NCI-H1694 treated with DMSO at 0.1 percent for 48 hours (cell line): ENCODE measurements around the gene ZNF177.
"Not testable (repeated sequence)": the region's sequence is repeated elsewhere in the genome, so short reads cannot be mapped to it uniquely, and the experiment has no call there.

Experiments
- DNase-seq: peaks from one replicate; lab custom pipeline; 2025; lab: John Stamatoyannopoulos, UW

Gene ZNF177

DNA sequence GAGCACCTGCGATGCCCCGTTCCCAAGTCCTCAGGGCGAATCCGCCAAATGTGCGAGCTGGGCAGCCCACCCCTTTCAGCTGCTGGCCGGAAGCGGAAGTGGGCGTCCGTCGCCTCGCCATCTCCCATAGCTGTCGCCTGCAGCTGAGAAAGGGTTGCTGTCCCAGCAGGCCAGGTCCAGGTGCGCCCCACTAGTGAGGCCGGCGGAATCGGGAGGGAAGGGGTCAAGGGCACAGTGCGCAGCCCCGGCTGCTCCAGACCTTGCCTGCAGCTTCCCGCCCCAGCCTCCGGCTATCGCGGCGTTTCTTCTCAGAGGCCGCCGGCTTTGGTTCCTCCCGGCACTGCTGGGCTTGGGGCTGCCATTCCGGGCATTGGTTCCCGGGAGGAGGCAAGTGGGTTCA lies at the start of gene ZNF177:
Gene ZNF177 (plus strand): TSS at position 109 of the 400 bp plus-strand sequence. CDS start 15,299 bp downstream, outside the sequence.
- no peak for DNase-seq

DNA sequence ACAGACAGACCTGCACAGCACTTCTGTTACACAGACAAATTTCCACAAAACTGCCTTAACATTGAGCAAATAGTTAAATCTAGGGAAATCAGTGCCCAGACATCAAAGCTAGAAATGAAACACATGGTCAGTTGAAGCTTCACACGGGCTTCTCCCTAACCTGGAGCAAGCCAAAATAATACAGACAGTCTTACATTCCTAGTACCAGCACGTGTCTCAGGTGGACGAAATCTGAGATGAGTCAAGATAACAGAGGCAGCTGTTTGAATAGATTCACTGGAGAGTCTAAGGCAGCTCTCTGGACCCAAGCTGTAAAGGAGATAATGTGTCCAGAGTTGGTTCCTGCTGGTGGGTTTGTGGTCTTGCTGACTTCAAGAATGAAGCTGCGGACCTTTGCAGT lies 49.1 kb upstream of the ZNF177 start:
- no peak for DNase-seq

DNA sequence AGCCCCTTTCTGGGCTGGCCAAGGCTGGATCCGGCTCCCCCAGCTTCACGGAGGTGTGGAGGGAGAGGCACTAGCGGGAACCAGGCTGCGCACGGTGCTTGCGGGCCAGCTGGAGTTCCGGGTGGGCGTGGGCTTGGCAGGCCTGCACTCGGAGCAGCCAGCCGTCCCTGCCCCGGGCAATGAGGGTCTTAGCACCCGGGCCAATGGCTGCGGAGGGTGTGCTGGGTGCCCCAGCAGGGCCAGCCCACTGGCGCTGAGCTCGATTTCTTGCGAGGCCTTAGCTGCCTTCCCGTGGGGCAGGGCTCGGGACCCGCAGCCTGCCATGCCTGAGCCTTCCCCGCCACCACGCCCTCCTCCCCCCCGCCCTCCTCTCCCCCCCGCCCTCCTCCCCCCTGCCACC lies 41.5 kb upstream of the ZNF177 start:
- no peak for DNase-seq

GRCh38 chr19:9321756-9322155 lies 41.1 kb upstream of the ZNF177 start:
- DNase-seq: not testable (repeated sequence)

DNA sequence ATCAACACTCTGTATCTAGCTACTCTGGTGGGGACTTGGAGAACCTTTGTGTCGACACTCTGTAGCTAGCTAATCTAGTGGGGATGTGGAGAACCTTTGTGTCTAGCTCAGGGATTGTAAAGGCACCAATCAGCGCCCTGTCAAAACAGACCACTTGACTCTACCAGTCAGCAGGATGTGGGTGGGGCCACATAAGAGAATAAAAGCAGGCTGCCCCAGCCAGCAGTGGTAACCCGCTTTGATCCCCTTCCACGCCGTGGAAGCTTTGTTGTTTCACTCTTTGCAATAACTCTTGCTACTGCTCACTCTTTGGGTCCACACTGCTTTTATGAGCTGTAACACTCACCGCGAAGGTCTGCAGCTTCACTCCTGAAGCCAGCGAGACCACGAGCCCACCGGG lies 40.6 kb upstream of the ZNF177 start:
- DNase-seq: not testable (repeated sequence)

GRCh38 chr19:9323557-9323918 lies 39.3 kb upstream of the ZNF177 start:
- peak; percentile 44 for DNase-seq

- DNase-seq: peak; percentile 85
Measured at GRCh38 chr19:9323919-9324583, 38.8 kb upstream of the ZNF177 start, which contains the start of gene ZNF559. TSS of gene ZNF559 (plus strand) at chr19:9324179. CDS start at chr19:9338550, 14,371 bp downstream.

GRCh38 chr19:9324584-9324962 lies 38.2 kb upstream of the ZNF177 start:
- DNase-seq: no peak

DNA sequence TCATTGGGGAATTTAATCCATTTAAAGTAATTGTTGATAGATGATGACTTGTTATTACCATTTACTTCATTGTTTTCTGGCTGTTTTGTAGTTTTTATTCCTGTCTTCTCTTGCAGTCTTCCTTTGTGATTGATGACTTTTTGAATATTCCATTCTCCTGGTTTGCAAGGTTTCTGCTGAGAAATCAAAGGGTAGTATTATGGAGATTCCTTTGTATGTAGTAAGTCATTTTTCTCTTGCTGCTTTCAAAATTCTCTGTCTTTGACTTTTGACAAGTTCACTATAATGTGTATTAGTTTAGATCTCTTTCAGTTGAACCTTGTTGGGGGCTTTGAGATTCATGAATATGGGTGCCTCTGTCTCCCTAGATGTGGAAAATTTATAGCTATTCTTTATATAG lies 32.8 kb upstream of the ZNF177 start:
- DNase-seq: no peak

DNA sequence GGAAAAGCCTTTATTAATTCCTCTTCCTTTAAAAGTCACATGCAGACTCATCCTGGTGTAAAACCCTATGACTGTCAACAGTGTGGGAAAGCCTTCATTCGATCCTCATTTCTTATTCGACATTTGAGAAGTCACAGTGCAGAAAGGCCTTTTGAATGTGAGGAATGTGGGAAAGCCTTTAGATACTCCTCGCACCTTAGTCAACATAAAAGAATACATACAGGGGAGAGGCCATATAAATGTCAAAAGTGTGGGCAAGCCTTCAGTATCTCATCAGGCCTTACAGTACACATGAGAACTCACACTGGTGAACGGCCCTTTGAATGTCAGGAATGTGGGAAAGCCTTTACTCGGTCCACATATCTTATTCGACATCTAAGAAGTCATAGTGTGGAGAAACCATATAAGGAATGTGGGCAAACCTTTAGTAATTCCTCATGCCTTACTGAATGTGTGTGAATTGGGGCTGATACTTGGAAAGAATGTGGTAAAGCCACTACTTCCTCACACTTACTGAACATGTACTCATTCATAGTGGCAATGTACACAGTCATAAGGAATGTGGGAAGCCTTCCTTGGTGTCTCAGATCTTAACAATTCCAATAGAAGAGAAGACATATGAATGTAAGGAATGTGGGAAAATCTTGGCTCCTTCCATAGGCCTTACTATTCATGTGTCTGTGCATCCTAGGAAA lies 20.1 kb upstream of the ZNF177 start:
- no peak for DNase-seq

GRCh38 chr19:9345005-9345404 lies 17.8 kb upstream of the ZNF177 start:
- no peak for DNase-seq

GRCh38 chr19:9348253-9348652 lies 14.6 kb upstream of the ZNF177 start:
- DNase-seq: no peak

- DNase-seq: no peak
Measured at GRCh38 chr19:9348671-9349070, 14.1 kb upstream of the ZNF177 start.

DNA sequence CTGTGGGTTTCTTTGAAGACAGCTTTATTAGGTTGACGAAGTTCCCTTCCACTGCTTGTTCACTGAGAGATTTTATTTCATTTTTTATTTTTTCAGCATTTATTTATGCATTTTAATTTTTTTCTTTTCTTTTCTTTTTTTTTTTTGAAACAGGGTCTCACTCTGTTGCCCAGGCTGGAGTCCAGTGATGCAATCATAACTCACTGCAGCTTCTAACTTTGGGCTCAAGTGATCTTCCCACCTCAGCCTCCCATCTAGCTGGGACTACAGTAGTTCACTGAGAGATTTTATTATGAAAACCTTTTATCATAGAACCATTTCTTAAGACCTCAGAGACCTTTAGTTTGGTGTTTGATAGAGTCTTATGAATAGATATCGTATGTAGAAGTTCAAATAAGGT lies 10.3 kb upstream of the ZNF177 start:
- DNase-seq: no peak

DNA sequence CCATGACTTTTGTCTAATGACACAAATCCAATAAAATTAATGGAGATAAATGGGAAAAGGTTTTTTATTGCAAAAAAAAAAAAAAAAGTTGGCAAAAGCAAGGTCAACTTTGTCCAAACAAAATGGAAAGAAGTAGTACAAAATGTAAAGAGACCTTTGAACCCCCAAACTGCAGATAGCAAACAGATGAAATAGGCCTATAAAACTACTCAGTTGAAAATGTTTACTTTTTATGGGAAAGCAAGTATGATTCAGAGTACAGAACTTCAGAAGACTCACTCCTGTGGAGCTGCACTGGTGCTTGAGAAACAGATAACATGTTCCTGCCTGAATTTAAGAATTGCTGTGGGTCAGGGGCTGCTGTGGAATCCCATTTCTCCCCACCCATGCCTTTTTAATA lies 9.8 kb upstream of the ZNF177 start:
- DNase-seq: no peak

GRCh38 chr19:9354651-9355050 lies 8.2 kb upstream of the ZNF177 start:
- no peak for DNase-seq

- no peak for DNase-seq
Measured at GRCh38 chr19:9370738-9371619, 8.2 kb downstream of the ZNF177 start.

- DNase-seq: no peak
Measured at GRCh38 chr19:9381361-9381785, 18.6 kb downstream of the ZNF177 start.

DNA sequence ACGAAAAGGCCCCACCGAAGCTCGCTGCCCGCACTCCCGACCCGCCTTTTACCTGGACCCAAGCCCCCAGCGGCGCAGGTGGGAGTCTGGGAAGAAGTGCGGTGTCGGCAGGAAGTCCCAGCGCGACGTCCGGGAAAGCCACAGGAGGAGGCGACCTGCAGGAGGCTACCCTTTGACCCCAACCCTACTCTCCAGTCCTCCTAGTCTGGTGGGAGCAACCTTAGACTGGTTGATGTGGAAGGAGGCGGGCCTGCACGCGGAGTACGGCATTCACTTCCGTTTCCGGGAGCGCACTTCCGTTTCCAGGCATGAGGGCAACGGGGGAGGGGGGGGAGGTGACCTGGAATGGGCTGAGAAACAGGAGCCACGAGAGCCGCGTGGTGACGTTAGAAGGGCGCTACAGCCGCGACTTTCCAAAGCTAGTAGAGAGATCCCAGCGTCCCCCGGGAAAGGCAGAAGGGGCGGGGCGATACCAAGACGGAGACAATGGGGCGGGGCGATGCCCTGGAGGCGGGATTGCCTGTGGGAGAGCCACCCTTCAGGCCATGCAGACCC lies 44.1 kb downstream of the ZNF177 start:
- DNase-seq: no peak

- no peak for DNase-seq
Measured at GRCh38 chr19:9407827-9408226, 45.0 kb downstream of the ZNF177 start.

DNA sequence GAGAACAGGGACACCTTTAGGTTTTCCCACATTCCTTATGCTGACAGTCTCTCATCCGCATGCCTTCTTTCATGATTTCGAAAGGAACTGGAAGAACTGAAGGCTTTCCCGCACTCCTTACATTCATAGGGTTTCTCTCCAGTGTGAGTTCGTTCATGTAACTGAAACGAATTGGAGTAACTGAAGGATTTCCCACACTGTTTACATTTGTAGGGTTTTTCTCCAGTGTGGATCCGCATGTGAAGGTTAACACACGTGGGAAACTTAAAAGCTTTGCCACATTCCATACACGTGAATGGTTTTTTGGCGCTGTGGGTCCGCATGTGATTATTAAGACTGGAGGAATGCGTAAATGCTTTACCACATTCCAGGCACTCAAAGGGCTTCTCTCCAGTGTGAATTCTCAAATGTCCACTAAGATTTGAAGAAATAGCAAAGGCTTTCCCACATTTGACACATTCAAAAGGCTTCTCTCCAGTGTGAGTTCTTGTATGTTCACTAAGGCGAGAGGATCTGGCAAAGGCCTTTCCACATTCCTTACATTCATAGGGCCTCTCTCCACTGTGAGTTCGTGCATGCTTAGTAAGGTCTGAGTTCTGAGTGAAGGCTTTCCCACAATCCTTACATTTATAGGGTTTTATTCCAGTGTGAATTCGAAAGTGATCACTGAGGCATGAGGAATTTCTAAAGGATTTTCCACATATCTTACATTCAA lies 50.6 kb downstream of the ZNF177 start:
- DNase-seq: no peak

DNA sequence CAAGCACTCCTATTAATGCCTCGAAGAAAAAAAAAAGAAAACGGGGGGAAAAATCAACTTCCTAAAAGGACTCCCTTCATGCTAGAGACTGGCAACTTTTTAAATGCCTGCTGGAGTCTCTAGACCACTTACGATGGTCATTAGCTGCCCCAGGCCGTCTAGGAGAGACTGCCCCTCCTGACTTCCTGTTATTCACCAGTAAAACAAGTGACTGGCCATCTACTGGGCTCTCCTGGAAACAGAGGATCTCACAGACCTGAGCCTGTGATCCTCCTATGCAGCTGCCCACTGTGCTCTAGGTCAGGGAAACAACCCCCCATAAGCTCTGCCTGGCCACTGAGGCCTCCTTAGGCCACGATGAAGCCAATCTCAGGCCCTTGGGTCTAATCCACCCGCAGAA lies 65.1 kb downstream of the ZNF177 start:
- DNase-seq: no peak
